IgD-negative memory B cell (primary cell): ENCODE data around the gene CCM2. TPM values are rescaled to one million over a fixed set of nuclear protein-coding genes. Genes with fewer than 3 reads are reported as not detected.
A peak's percentile ranks its signal among the peaks of the same experiment; 100 is the strongest.

ENCODE experiments used
- H3K27ac Mint-ChIP-seq, 3 donors: one replicate each; pipeline ENCODE4 v1.8.0; 2020 to 2022; ENCODE audit warnings: mild to moderate bottlenecking in 3 of 3, mixed read lengths in 3 of 3, moderate library complexity in 1 of 3
- H3K27me3 Mint-ChIP-seq: one replicate; pipeline ENCODE4 v1.8.0; 2021; ENCODE audit warnings: mixed read lengths
- H3K36me3 Mint-ChIP-seq: one replicate; pipeline ENCODE4 v1.8.0; 2020; ENCODE audit warnings: mild to moderate bottlenecking, mixed read lengths
- H3K4me1 Mint-ChIP-seq, 3 donors: one replicate each; pipeline ENCODE4 v1.8.0; 2020 to 2022; ENCODE audit warnings: mixed read lengths in 3 of 3, mild to moderate bottlenecking in 1 of 3
- H3K4me3 Mint-ChIP-seq, 4 donors: one replicate each; pipeline ENCODE4 v1.8.0; 2020 to 2022; ENCODE audit warnings: mild to moderate bottlenecking in 4 of 4, mixed read lengths in 4 of 4, moderate library complexity in 3 of 4
- H3K9me3 Mint-ChIP-seq, 3 donors: one replicate each; pipeline ENCODE4 v1.8.0; 2020 to 2021; ENCODE audit warnings: mixed read lengths in 3 of 3, mild to moderate bottlenecking in 1 of 3
- polyA plus RNA-seq: library from polyadenylated mRNA; unstranded; fragments of 300-500 nt; fragmentation: Illumina TruSeq; gene quantifications from one replicate; pipeline ENCODE4 v1.2.3, GENCODE V29; 2021

Gene CCM2
- polyA plus RNA-seq, 1 donor from 2014 or later: 81.8 TPM

GRCh38 chr7:45118292-45118691 is 118.3 kb downstream of the CCM2 start:
- H3K27ac Mint-ChIP-seq: peak overlapping the region in 1 of 3 donors; percentile 87
- no peaks in the 10 kb centered on the region for H3K9me3 Mint-ChIP-seq
- peaks cover 0 to 9% (median 4%) of the 10 kb centered on the region in 3 donors for H3K4me1 Mint-ChIP-seq
- no peaks in the 10 kb centered on the region for H3K36me3 Mint-ChIP-seq
- H3K4me3 Mint-ChIP-seq: no peak overlapping the region
- H3K27me3 Mint-ChIP-seq: no peaks in the 10 kb centered on the region

DNA sequence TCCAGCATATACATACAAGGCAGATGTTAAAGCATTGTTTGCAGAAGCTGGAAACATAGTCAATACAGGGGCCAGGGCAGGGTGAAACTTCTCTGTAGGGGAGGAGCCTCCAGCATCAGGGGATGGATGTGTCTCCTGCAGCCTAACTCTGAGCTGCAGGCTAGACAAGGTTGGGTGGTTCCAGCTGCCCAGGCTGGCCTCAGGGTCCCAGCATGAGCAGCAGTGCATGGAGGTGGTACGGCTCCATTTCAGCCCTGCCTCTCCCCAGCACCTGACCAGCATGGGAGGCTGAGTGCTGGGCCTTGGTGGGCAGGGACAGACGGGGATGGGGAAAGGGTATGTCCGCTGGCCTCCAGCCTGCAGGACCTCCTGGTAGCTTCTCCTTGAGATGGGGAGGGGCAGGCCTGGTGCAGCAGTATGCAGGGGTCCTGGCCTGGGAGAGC is 118.9 kb downstream of the CCM2 start:
- peaks cover 0 to 13% (median 8%) of the 10 kb centered on the region in 3 donors for H3K4me1 Mint-ChIP-seq
- H3K27ac Mint-ChIP-seq: peak overlapping the region in 1 of 3 donors; percentile 87
- H3K9me3 Mint-ChIP-seq: no peaks in the 10 kb centered on the region
- H3K27me3 Mint-ChIP-seq: no peaks in the 10 kb centered on the region
- no peak overlapping the region for H3K4me3 Mint-ChIP-seq
- no peaks in the 10 kb centered on the region for H3K36me3 Mint-ChIP-seq

DNA sequence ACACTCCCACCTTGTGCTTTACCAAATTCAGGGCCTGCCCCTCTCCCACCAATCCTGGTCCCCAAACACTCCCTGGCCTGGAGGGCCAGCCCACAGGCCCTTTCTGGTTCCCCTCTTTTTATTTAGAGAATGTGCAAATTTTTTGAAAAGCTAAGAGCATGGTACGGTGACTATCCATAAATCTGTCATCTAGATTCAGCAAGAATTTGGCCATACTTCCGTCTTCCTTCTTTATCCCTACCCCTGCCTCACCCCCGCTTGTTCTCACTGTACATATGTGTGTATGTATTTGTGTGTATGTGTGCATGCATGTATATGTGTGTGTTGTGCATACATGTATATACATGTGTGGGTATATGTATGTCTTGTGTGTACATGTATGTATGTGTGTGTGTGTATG is 119.5 kb downstream of the CCM2 start:
- Mint-ChIP-seq H3K4me1 (peaks cover 0 to 13% (median 8%) of the 10 kb centered on the region in 3 donors), H3K4me3 (no peak overlapping the region), H3K27me3 (no peaks in the 10 kb centered on the region), H3K36me3 (no peaks in the 10 kb centered on the region), H3K9me3 (no peaks in the 10 kb centered on the region), H3K27ac (no peak overlapping the region)

GRCh38 chr7:45122975-45123860 is 123.2 kb downstream of the CCM2 start:
- Mint-ChIP-seq H3K9me3 (no peaks in the 10 kb centered on the region), H3K4me1 (peaks cover 0 to 13% (median 8%) of the 10 kb centered on the region in 3 donors), H3K27me3 (no peaks in the 10 kb centered on the region), H3K36me3 (no peaks in the 10 kb centered on the region), H3K27ac (peak overlapping the region in 1 of 3 donors; percentile 94), H3K4me3 (peak overlapping the region in 1 of 4 donors; percentile 92)

- Mint-ChIP-seq H3K27ac (no peak overlapping the region), H3K36me3 (no peaks in the 10 kb centered on the region), H3K4me3 (no peak overlapping the region), H3K9me3 (no peaks in the 10 kb centered on the region), H3K27me3 (no peaks in the 10 kb centered on the region), H3K4me1 (peaks cover 0 to 13% (median 8%) of the 10 kb centered on the region in 3 donors)
These were observed 124.1 kb downstream of the CCM2 start for GRCh38 chr7:45123913-45124710.

- H3K27me3 Mint-ChIP-seq: no peaks in the 10 kb centered on the region
- peaks cover 2% of the 10 kb centered on the region for H3K36me3 Mint-ChIP-seq
- H3K4me1 Mint-ChIP-seq: peaks cover 0 to 13% (median 8%) of the 10 kb centered on the region in 3 donors
- H3K27ac Mint-ChIP-seq: no peak overlapping the region
- no peaks in the 10 kb centered on the region for H3K9me3 Mint-ChIP-seq
- no peak overlapping the region for H3K4me3 Mint-ChIP-seq
These were observed 125.3 kb downstream of the CCM2 start for GRCh38 chr7:45125193-45125904.

Other genes with a start within 250 kb of the CCM2 start
- 4,265 TPM for gene PPIA, start 203.5 kb upstream of the CCM2 start, polyA plus RNA-seq
- 148 TPM for gene H2AZ2, start 152.1 kb upstream of the CCM2 start, polyA plus RNA-seq
- 1.5 TPM for gene PURB, start 114.7 kb upstream of the CCM2 start, polyA plus RNA-seq
- gene MYO1G, start 21.2 kb upstream of the CCM2 start, polyA plus RNA-seq: 167 TPM
- not detected for gene NACAD, start 88.8 kb downstream of the CCM2 start, polyA plus RNA-seq
- 50.5 TPM for gene TBRG4, start 111.5 kb downstream of the CCM2 start, polyA plus RNA-seq
- not detected for gene RAMP3, start 157.6 kb downstream of the CCM2 start, polyA plus RNA-seq